IMR-90 (cell line): Measurements from ENCODE around the gene KRTAP9-4. TPM values are rescaled to one million over a fixed set of nuclear protein-coding genes. Genes with fewer than 3 reads are reported as not detected.

Experiments
- ATAC-seq: fragments of 200-7000 bp; cut with Tn5 transposase; 2 replicates; pipeline ENCODE4 v1.9.1; 2020; ENCODE audit warnings: low read depth, mild to moderate bottlenecking, moderate library complexity
- BruUV-seq: library from RNA; stranded (reverse); fragments of 400-500 nt; replicated peaks from 2 replicates; lab custom pipeline; 2021; lab: Mats Ljungman, UMichigan
- CTCF ChIA-PET: fragments of 300-600 bp; formaldehyde crosslinking; extraction: SDS; loops from one replicate; lab custom pipeline; 2021; ENCODE audit warnings: antibody characterized with exemption; lab: Yijun Ruan, JAX
- POLR2A ChIA-PET: fragments of 300-600 bp; sonication (Branson Sonifier 250); formaldehyde crosslinking; loops from one replicate; lab custom pipeline; 2022; ENCODE audit warnings: antibody characterized with exemption; ENCODE audit not compliant: unreplicated experiment; lab: Charles Lee
- DNase-seq: peaks from one replicate; pipeline ENCODE4 v3.0.0; 2013
- H2AFZ ChIP-seq: replicated peaks from 2 replicates; pipeline ENCODE3; 2013; ENCODE audit warnings: low read length, mild to moderate bottlenecking; ENCODE audit not compliant: poor library complexity
- H2AK5ac ChIP-seq: 2 replicates; pipeline ENCODE4 v1.6.1; 2013; ENCODE audit warnings: low read depth, low read length, inconsistent platforms
- H2AK9ac ChIP-seq: replicated peaks from 2 replicates; pipeline ENCODE3; 2013; ENCODE audit warnings: mild to moderate bottlenecking, low read depth, low read length, moderate library complexity; ENCODE audit not compliant: poor library complexity
- H2BK120ac ChIP-seq: 2 replicates; pipeline ENCODE4 v1.6.1; 2013; ENCODE audit warnings: low read depth, low read length, inconsistent platforms
- H2BK15ac ChIP-seq: 3 replicates; pipeline ENCODE4 v1.6.1; 2013; ENCODE audit warnings: low read depth, low read length, inconsistent platforms
- H2BK20ac ChIP-seq: 2 replicates; pipeline ENCODE4 v1.6.1; 2013; ENCODE audit warnings: low read depth, mild to moderate bottlenecking, inconsistent platforms, low read length, moderate library complexity
- H2BK5ac ChIP-seq: 2 replicates; pipeline ENCODE4 v1.6.1; 2013; ENCODE audit warnings: mild to moderate bottlenecking, low read depth, low read length, inconsistent platforms; ENCODE audit not compliant: poor library complexity, severe bottlenecking
- H3K14ac ChIP-seq: replicated peaks from 2 replicates; pipeline ENCODE4 v1.6.1; 2013; ENCODE audit warnings: low read depth, low read length, inconsistent platforms
- H3K18ac ChIP-seq: 2 replicates; pipeline ENCODE4 v1.6.1; 2013; ENCODE audit warnings: low read depth, low read length, control low read depth
- H3K23ac ChIP-seq: 2 replicates; pipeline ENCODE4 v1.6.1; 2013; ENCODE audit warnings: low read depth, low read length, inconsistent platforms
- H3K27ac ChIP-seq: 2 replicates; pipeline ENCODE4 v1.5.1; 2013; ENCODE audit warnings: mild to moderate bottlenecking, control low read depth, low read length; ENCODE audit not compliant: insufficient read depth
- H3K27me3 ChIP-seq: 2 replicates; pipeline ENCODE4 v1.6.1; 2013; ENCODE audit warnings: low read length; ENCODE audit not compliant: control insufficient read depth, insufficient read depth
- H3K36me3 ChIP-seq: 2 replicates; pipeline ENCODE4 v1.6.1; 2013; ENCODE audit warnings: low read length, mixed read lengths; ENCODE audit not compliant: control insufficient read depth, insufficient read depth
- H3K4ac ChIP-seq: 2 replicates; pipeline ENCODE4 v1.6.1; 2013; ENCODE audit warnings: low read depth, low read length, inconsistent platforms
- H3K4me1 ChIP-seq: 2 replicates; pipeline ENCODE4 v1.6.1; 2013; ENCODE audit warnings: low read length, mixed read lengths; ENCODE audit not compliant: control insufficient read depth, insufficient read depth
- H3K4me2 ChIP-seq: 2 replicates; pipeline ENCODE4 v1.6.1; 2013; ENCODE audit warnings: low read depth, mild to moderate bottlenecking, control low read depth, low read length, moderate library complexity
- H3K4me3 ChIP-seq: 2 replicates; pipeline ENCODE4 v1.5.1; 2013; ENCODE audit warnings: low read depth, mild to moderate bottlenecking, control low read depth, low read length, moderate library complexity; ENCODE audit not compliant: insufficient read depth
- H3K56ac ChIP-seq: 2 replicates; pipeline ENCODE4 v1.6.1; 2013; ENCODE audit warnings: low read length, inconsistent platforms; ENCODE audit not compliant: insufficient read depth; ENCODE audit errors: extremely low read depth
- H3K79me1 ChIP-seq, 2 experiments: 2 replicates each; pipeline ENCODE4 v1.6.1; 2013; ENCODE audit warnings: low read length in 2 of 2, inconsistent platforms in 1 of 2, low read depth in 1 of 2
- H3K9ac ChIP-seq: 2 replicates; pipeline ENCODE4 v1.6.1; 2013; ENCODE audit warnings: low read depth, low read length, control low read depth
- H3K9me1 ChIP-seq: 2 replicates; pipeline ENCODE4 v1.6.1; 2013; ENCODE audit warnings: low read length, inconsistent platforms; ENCODE audit not compliant: insufficient read depth
- H3K9me3 ChIP-seq: 2 replicates; pipeline ENCODE4 v1.6.1; 2013; ENCODE audit warnings: low read length; ENCODE audit not compliant: control insufficient read depth, insufficient read depth
- H4K20me1 ChIP-seq: 2 replicates; pipeline ENCODE4 v1.6.1; 2013; ENCODE audit warnings: low read length, inconsistent platforms; ENCODE audit not compliant: insufficient read depth
- H4K5ac ChIP-seq: 2 replicates; pipeline ENCODE4 v1.6.1; 2013; ENCODE audit warnings: mild to moderate bottlenecking, low read depth, low read length, control low read depth
- H4K8ac ChIP-seq, 2 experiments: 2 replicates each; pipeline ENCODE4 v1.6.1; 2013; ENCODE audit warnings: low read depth in 2 of 2, low read length in 2 of 2, control low read depth in 1 of 2, inconsistent platforms in 1 of 2
- H4K91ac ChIP-seq: 2 replicates; pipeline ENCODE4 v1.6.1; 2013; ENCODE audit warnings: low read depth, low read length, inconsistent platforms; ENCODE audit not compliant: insufficient read depth
- BHLHE40 ChIP-seq: fragments of 150-350 bp; IDR thresholded peaks from 2 replicates; pipeline ENCODE4 v1.6.1; 2016; ENCODE audit warnings: mild to moderate bottlenecking, low read depth, low read length
- CEBPB ChIP-seq: IDR thresholded peaks from 2 replicates; pipeline ENCODE4 v1.6.1; 2012; ENCODE audit warnings: low read depth, low read length, improper control_type of control experiment
- ELK1 ChIP-seq: fragments of 150-350 bp; IDR thresholded peaks from 2 replicates; pipeline ENCODE4 v1.6.1; 2016; ENCODE audit warnings: low read depth, mild to moderate bottlenecking, low read length, moderate library complexity, borderline replicate concordance
- FOS ChIP-seq: fragments of 150-350 bp; IDR thresholded peaks from 2 replicates; pipeline ENCODE4 v1.6.1; 2016; ENCODE audit warnings: low read depth, low read length
- MAFK ChIP-seq: IDR thresholded peaks from 2 replicates; pipeline ENCODE4 v1.6.1; 2012; ENCODE audit warnings: low read depth, low read length, improper control_type of control experiment
- MAZ ChIP-seq: IDR thresholded peaks from 2 replicates; pipeline ENCODE4 v1.6.1; 2012; ENCODE audit warnings: low read depth, mild to moderate bottlenecking, low read length, improper control_type of control experiment, moderate library complexity, borderline replicate concordance
- MXI1 ChIP-seq: IDR thresholded peaks from 2 replicates; pipeline ENCODE4 v1.6.1; 2012; ENCODE audit warnings: low read depth, mild to moderate bottlenecking, low read length, moderate library complexity, borderline replicate concordance
- NFE2L2 ChIP-seq: fragments of 150-350 bp; IDR thresholded peaks from 2 replicates; pipeline ENCODE4 v1.6.1; 2016; ENCODE audit warnings: low read depth, mild to moderate bottlenecking, low read length
- POLR2A ChIP-seq: IDR thresholded peaks from 2 replicates; pipeline ENCODE4 v1.6.1; 2012; ENCODE audit warnings: mild to moderate bottlenecking, low read depth, low read length
- RAD21 ChIP-seq: IDR thresholded peaks from 2 replicates; pipeline ENCODE4 v1.6.1; 2012; ENCODE audit warnings: low read length, improper control_type of control experiment
- RCOR1 ChIP-seq: IDR thresholded peaks from 2 replicates; pipeline ENCODE4 v1.6.1; 2012; ENCODE audit warnings: mild to moderate bottlenecking, low read length, improper control_type of control experiment; ENCODE audit not compliant: insufficient replicate concordance
- RFX5 ChIP-seq: IDR thresholded peaks from 2 replicates; pipeline ENCODE4 v1.8.0; 2012; ENCODE audit warnings: low read depth, mild to moderate bottlenecking, low read length, moderate library complexity
- SMC3 ChIP-seq: fragments of 150-350 bp; IDR thresholded peaks from 2 replicates; pipeline ENCODE4 v1.6.1; 2016; ENCODE audit warnings: low read depth, mild to moderate bottlenecking, antibody characterized with exemption, low read length, moderate library complexity
- USF2 ChIP-seq: fragments of 150-350 bp; IDR thresholded peaks from 2 replicates; pipeline ENCODE4 v1.6.1; 2017; ENCODE audit warnings: mild to moderate bottlenecking, antibody characterized with exemption, low read length, low read depth
- dilution Hi-C: fragments of 300-500 bp; cut with HindIII; formaldehyde crosslinking; loops from one replicate; pipeline ENCODE4 v1.14.3; 2018; ENCODE audit warnings: low sequenced_read_pairs; ENCODE audit not compliant: unreplicated experiment
- in situ Hi-C: fragments of 300-500 bp; cut with MboI; formaldehyde crosslinking; loops from 3 replicates; pipeline ENCODE4 v1.14.3; 2019; ENCODE audit warnings: low sequenced_read_pairs, inconsistent platforms, mixed read lengths
- intact Hi-C: fragments of 100-400 bp; cut with micrococcal nuclease; formaldehyde crosslinking; loops from 2 replicates; pipeline ENCODE4 v1.10.0; 2022
- polyA plus RNA-seq, 3 experiments: library from polyadenylated mRNA; depleted of rRNA; stranded (reverse); fragments of >200 nt; gene quantifications; 2 replicates each; pipeline ENCODE4 v1.2.3, GENCODE V29; 2012; ENCODE audit warnings: low replicate concordance in 1 of 3
- total RNA-seq: library from RNA; depleted of rRNA; stranded (reverse); fragments of >200 nt; gene quantifications from 2 replicates; pipeline ENCODE4 v1.2.3, GENCODE V29; 2012
- TF ChIP-seq, protein P1 (sequence below): conservative IDR thresholded peaks from 2 replicates; pipeline ENCODE4 v1.5.1; 2012; ENCODE audit warnings: mild to moderate bottlenecking, low read depth, low read length, improper control_type of control experiment

The KRTAP9-4 gene
- total and polyA plus RNA-seq, 2 of the 4 experiments (the other 2 are of a cell fraction) = not detected

GRCh38 chr17:41230094-41230493, 19.4 kb upstream of the KRTAP9-4 start:
- dilution Hi-C loops = no loop called here
- Histone ChIP-seq H3K27ac (no peak overlapping the region), H2AFZ (no peak overlapping the region), H2BK20ac (no peak overlapping the region), H3K23ac (no peak overlapping the region), H4K20me1 (no peaks in the 10 kb centered on the region), H3K4me1 (no peaks in the 10 kb centered on the region), H4K91ac (no peak overlapping the region), H3K79me1 (no peaks in the 10 kb centered on the region), H2AK9ac (no peak overlapping the region), H3K27me3 (peaks cover 5% of the 10 kb centered on the region), H3K4me3 (no peak overlapping the region), H3K4ac (no peak overlapping the region), H3K14ac (no peak overlapping the region), H2BK5ac (no peak overlapping the region), H2BK120ac (no peak overlapping the region), H3K9me1 (no peaks in the 10 kb centered on the region; the same call in 1 of the 2 replicates), H3K9ac (no peak overlapping the region), H4K8ac (no peak overlapping the region), H3K4me2 (no peak overlapping the region), H4K5ac (no peak overlapping the region), H3K36me3 (no peaks in the 10 kb centered on the region), H2BK15ac (no peak overlapping the region), H2AK5ac (no peak overlapping the region), H3K56ac (no peak overlapping the region), H3K9me3 (no peaks in the 10 kb centered on the region), H3K18ac (no peak overlapping the region)
- ATAC-seq = no peak
- no peak for TF ChIP-seq ELK1
- TF ChIP-seq, protein P1, sequence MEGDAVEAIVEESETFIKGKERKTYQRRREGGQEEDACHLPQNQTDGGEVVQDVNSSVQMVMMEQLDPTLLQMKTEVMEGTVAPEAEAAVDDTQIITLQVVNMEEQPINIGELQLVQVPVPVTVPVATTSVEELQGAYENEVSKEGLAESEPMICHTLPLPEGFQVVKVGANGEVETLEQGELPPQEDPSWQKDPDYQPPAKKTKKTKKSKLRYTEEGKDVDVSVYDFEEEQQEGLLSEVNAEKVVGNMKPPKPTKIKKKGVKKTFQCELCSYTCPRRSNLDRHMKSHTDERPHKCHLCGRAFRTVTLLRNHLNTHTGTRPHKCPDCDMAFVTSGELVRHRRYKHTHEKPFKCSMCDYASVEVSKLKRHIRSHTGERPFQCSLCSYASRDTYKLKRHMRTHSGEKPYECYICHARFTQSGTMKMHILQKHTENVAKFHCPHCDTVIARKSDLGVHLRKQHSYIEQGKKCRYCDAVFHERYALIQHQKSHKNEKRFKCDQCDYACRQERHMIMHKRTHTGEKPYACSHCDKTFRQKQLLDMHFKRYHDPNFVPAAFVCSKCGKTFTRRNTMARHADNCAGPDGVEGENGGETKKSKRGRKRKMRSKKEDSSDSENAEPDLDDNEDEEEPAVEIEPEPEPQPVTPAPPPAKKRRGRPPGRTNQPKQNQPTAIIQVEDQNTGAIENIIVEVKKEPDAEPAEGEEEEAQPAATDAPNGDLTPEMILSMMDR = no peak
- no peak for TF ChIP-seq MAZ
- TF ChIP-seq MAFK = no peak
- no peak for TF ChIP-seq CEBPB
- TF ChIP-seq SMC3 = no peak
- TF ChIP-seq NFE2L2 = no peak
- no peak for TF ChIP-seq RFX5
- TF ChIP-seq RCOR1 = no peak
- no peak for TF ChIP-seq POLR2A
- TF ChIP-seq RAD21 = no peak
- TF ChIP-seq FOS = no peak
- TF ChIP-seq USF2 = no peak
- TF ChIP-seq BHLHE40 = no peak
- TF ChIP-seq MXI1 = no peak
- CTCF ChIA-PET = interaction anchor here (0.6 kb wide), 1 partner anchor 8 kb away, joined by 3 read pairs; no protein-coding TSS in a partner anchor
- POLR2A ChIA-PET = no interaction called here
- in situ Hi-C loops = no loop called here
- no TSS peak for BruUV-seq
- DNase-seq = no peak
- intact Hi-C loops = no loop called here
